ENCODE results near the gene SGPP2. TPM values are rescaled to one million over a fixed set of nuclear protein-coding genes. Genes with fewer than 3 reads are reported as not detected.
"Not testable (repeated sequence)": the region's sequence is repeated elsewhere in the genome, so short reads cannot be mapped to it uniquely, and the experiment has no call there.

SGPP2 gene
- polyA plus RNA-seq, 1 experiment = not detected

- CTCF ChIA-PET = interaction anchor here (2.5 kb wide), 1 partner anchor 11 kb away, joined by 11 read pairs; no protein-coding TSS in a partner anchor
- Histone ChIP-seq H3K27me3 (ENCODE audit: control insufficient read depth, insufficient read depth, low read length) (no peaks in the 10 kb centered on the region), H3K4me3 (ENCODE audit: low read depth, low read length) (no peak overlapping the region), H3K9me3 (ENCODE audit: control insufficient read depth, insufficient read depth, low read length) (no peaks in the 10 kb centered on the region), H3K27ac (ENCODE audit: low read depth, low read length) (peak overlapping the region; percentile 73)
- peak; percentile 15 for DNase-seq (ENCODE audit: low read depth, low spot score)
- POLR2A ChIA-PET = no interaction called here
- TF ChIP-seq CTCF (IDR thresholded peaks at IDR 0.05; ENCODE audit: low read depth, low read length) = no peak
Observed at GRCh38 chr2:222572751-222573174, 148.4 kb downstream of the SGPP2 start.

DNA sequence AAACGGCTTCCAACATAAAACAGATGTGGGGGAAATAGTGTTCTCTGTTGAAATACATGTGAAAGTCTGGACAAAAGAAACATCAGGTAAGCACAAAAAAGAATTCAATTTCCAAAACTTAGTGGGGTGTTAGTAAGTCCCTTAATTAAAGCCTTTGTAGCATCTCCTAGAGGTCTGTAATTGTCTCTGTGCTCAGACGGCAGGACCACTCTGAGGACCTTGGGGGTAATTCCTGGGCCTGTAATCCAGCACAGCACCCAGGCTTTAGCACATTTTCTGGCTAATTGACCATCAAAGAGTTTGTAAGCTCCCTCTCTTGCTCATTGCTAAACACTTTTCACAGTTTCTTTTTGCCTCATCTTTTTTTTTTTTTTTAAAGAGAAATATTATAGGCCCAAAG lies 151.3 kb downstream of the SGPP2 start:
- TF ChIP-seq CTCF (IDR thresholded peaks at IDR 0.05; ENCODE audit: low read depth, low read length) = no peak
- Histone ChIP-seq H3K4me3 (ENCODE audit: low read depth, low read length) (no peak overlapping the region), H3K27me3 (ENCODE audit: control insufficient read depth, insufficient read depth, low read length) (no peaks in the 10 kb centered on the region), H3K27ac (ENCODE audit: low read depth, low read length) (no peak overlapping the region), H3K9me3 (ENCODE audit: control insufficient read depth, insufficient read depth, low read length) (no peaks in the 10 kb centered on the region)
- CTCF ChIA-PET = interaction anchor here (2.6 kb wide), 1 partner anchor 14 kb away, joined by 10 read pairs; no protein-coding TSS in a partner anchor
- DNase-seq (ENCODE audit: low read depth, low spot score) = no peak
- POLR2A ChIA-PET = no interaction called here

DNA sequence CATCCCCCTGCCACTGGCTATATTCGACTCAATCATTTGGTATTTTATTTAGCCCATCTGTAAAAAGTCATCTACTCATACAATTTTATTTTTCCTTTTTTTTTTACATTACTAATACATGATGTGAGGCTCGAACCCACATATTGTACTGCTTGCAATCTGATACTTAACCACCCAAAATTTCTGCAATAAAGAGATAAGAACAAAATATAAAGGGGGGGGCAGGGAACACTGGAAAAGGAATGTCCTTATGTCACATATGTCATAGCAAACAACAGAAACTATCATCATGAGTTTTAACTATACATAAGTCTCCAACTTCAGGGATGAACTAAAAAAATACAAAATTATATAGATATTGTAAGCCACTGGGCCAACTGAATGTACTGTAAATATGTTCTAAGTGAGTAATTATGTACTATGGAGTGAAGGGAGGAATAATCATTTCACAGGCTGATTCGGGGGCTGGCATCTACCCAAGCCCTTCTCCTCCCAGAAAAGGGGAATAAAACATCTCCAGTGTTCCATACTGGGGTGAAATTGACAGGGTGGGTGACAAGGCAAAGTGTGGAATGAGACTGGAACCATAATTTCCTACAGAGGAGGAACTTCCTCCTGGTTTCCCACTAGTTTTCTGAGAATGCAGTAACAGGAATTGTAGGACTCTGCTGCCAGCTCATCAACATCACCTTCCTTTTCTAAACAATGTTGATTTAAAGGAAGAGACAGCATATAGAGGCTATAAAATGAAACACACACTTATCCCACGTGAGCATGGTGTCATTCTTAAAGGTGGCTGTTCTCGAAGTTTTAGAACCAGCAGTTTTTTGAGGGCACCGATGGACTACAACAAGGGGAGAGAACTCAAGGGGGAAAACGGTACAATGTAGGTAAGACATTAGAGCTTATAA lies 152.1 kb downstream of the SGPP2 start:
- POLR2A ChIA-PET = no interaction called here
- Histone ChIP-seq H3K4me3 (ENCODE audit: low read depth, low read length) (no peak overlapping the region), H3K9me3 (ENCODE audit: control insufficient read depth, insufficient read depth, low read length) (no peaks in the 10 kb centered on the region), H3K27me3 (ENCODE audit: control insufficient read depth, insufficient read depth, low read length) (no peaks in the 10 kb centered on the region), H3K27ac (ENCODE audit: low read depth, low read length) (no peak overlapping the region)
- no peak for TF ChIP-seq CTCF (IDR thresholded peaks at IDR 0.05; ENCODE audit: low read depth, low read length)
- CTCF ChIA-PET = interaction anchor here (2.6 kb wide), 1 partner anchor 15 kb away, joined by 10 read pairs; no protein-coding TSS in a partner anchor
- no peak for DNase-seq (ENCODE audit: low read depth, low spot score)

DNA sequence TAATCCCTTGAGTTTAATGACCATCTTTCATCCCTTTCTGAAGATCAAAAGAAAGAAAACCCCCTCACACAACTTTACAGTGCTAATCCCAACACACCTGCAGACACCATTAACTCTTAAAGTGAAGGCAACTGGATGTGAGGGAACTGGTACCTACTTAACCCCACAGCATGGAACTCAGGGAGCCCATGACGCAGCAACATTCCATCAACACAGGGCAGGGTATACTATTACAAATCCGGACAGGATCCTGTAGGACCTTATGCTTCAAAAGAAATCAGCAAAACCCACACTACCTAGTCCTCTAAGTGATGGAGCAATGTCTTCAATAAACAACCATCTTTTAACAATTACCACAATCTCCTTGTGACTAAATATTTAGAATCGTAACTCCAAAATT lies 153.0 kb downstream of the SGPP2 start:
- no peak for DNase-seq (ENCODE audit: low read depth, low spot score)
- POLR2A ChIA-PET = no interaction called here
- no peak for TF ChIP-seq CTCF (IDR thresholded peaks at IDR 0.05; ENCODE audit: low read depth, low read length)
- H3K4me3 ChIP-seq (ENCODE audit: low read depth, low read length) = no peak overlapping the region
- no peaks in the 10 kb centered on the region for H3K27me3 ChIP-seq (ENCODE audit: control insufficient read depth, insufficient read depth, low read length)
- no peak overlapping the region for H3K27ac ChIP-seq (ENCODE audit: low read depth, low read length)
- no peaks in the 10 kb centered on the region for H3K9me3 ChIP-seq (ENCODE audit: control insufficient read depth, insufficient read depth, low read length)
- CTCF ChIA-PET = interaction anchor here (2.6 kb wide), 1 partner anchor 16 kb away, joined by 10 read pairs; no protein-coding TSS in a partner anchor

GRCh38 chr2:222582928-222583327 lies 158.6 kb downstream of the SGPP2 start:
- no peak overlapping the region for H3K4me3 ChIP-seq (ENCODE audit: low read depth, low read length)
- H3K27ac ChIP-seq (ENCODE audit: low read depth, low read length) = no peak overlapping the region
- TF ChIP-seq CTCF (IDR thresholded peaks at IDR 0.05; ENCODE audit: low read depth, low read length) = 0 out of 2 replicates have a peak, but pooled peaks have one; percentile 26
- ChIA-PET POLR2A (no interaction called here), CTCF (interaction anchor here (1.0 to 1.5 kb wide), 3 partner anchors 11 to 525 kb away, joined by 3 to 6 read pairs (median 3); no protein-coding TSS in a partner anchor)
- no peak for DNase-seq (ENCODE audit: low read depth, low spot score)
- H3K27me3 ChIP-seq (ENCODE audit: control insufficient read depth, insufficient read depth, low read length) = no peaks in the 10 kb centered on the region
- H3K9me3 ChIP-seq (ENCODE audit: control insufficient read depth, insufficient read depth, low read length) = peaks cover 4% of the 10 kb centered on the region; the same call in 1 of the 2 replicates

GRCh38 chr2:222584589-222584988 lies 160.2 kb downstream of the SGPP2 start:
- H3K27me3 ChIP-seq (ENCODE audit: control insufficient read depth, insufficient read depth, low read length); H3K27ac ChIP-seq (ENCODE audit: low read depth, low read length); H3K9me3 ChIP-seq (ENCODE audit: control insufficient read depth, insufficient read depth, low read length); POLR2A ChIA-PET; DNase-seq (ENCODE audit: low read depth, low spot score); H3K4me3 ChIP-seq (ENCODE audit: low read depth, low read length): not testable (repeated sequence)
- CTCF ChIA-PET = interaction anchor here (1.5 kb wide), 1 partner anchor 527 kb away, joined by 3 read pairs; no protein-coding TSS in a partner anchor

All from AG04450 (cell line).